Psoas muscle (tissue), 8 donors: ENCODE data around the gene ENTHD1. TPM values are rescaled to one million over a fixed set of nuclear protein-coding genes. Genes with fewer than 3 reads are reported as not detected.
A peak's percentile ranks its signal among the peaks of the same experiment; 100 is the strongest.

Experiments used
- ATAC-seq, 4 donors: fragments of 200-7000 bp; cut with Tn5 transposase; one replicate each; pipeline ENCODE4 v1.9.1; 2020; ENCODE audit warnings: moderate library complexity in 3 of 4, mild to moderate bottlenecking in 2 of 4
- DNase-seq, 2 donors: peaks; one replicate each; pipeline ENCODE4 v3.0.0-alpha.2; 2020
- H3K27ac ChIP-seq: fragments of 200-600 bp; one replicate; pipeline ENCODE4 v1.8.0; 2022
- H3K27me3 ChIP-seq, 3 donors: fragments of 200-600 bp in 1 of 3; one replicate each; pipeline versions ENCODE4 v1.6.1 to v1.8.0; 2013 to 2022; ENCODE audit warnings: low read length in 2 of 3, mild to moderate bottlenecking in 2 of 3, moderate library complexity in 1 of 3; ENCODE audit not compliant: insufficient read depth in 3 of 3
- H3K36me3 ChIP-seq, 2 donors: fragments of 200-600 bp in 1 of 2; one replicate each; pipeline versions ENCODE4 v1.6.1 to v1.8.0; 2013 to 2022; ENCODE audit warnings: low read depth in 1 of 2, mild to moderate bottlenecking in 1 of 2, moderate library complexity in 1 of 2; ENCODE audit not compliant: insufficient read depth in 1 of 2
- H3K4me1 ChIP-seq: fragments of 200-600 bp; one replicate; pipeline ENCODE4 v1.8.0; 2022
- H3K4me3 ChIP-seq: fragments of 200-600 bp; one replicate; pipeline ENCODE4 v1.8.0; 2022; ENCODE audit warnings: mild to moderate bottlenecking
- H3K9me3 ChIP-seq: fragments of 200-600 bp; one replicate; pipeline ENCODE4 v1.8.0; 2022
- WGBS, 3 donors: extraction: QIAGEN DNeasy Blood & Tissue Kit; methylation state at CpG; one replicate each; pipeline versions ENCODE4 v1.1.6 to v1.1.7; 2013; 5-methylcytosine and 5-hydroxymethylcytosine counted together
- intact Hi-C, 2 donors: fragments of 100-400 bp; cut with DNase I; formaldehyde crosslinking; loops; one replicate each; pipeline versions ENCODE4 v1.11.0 to v1.14.2; 2022
- long read RNA-seq, 2 donors: library from polyadenylated mRNA; unstranded; transcript quantifications; one replicate each; pipeline ENCODE4 v2.0.0, GENCODE V29; 2021
- polyA plus RNA-seq, 3 donors: library from polyadenylated mRNA; stranded (reverse); fragments of 200-250 nt; gene quantifications; one replicate each; pipeline ENCODE4 v1.2.3, GENCODE V29; 2013
- total RNA-seq, 4 donors: library from RNA; stranded (reverse); fragmentation: NEBNext Ultra II Directional in 2 of 4; extraction: Animal tissue kit (Norgen Biotek cat#: 25700) in 2 of 4; gene quantifications; one replicate each; pipeline versions ENCODE4 v1.2.1 to v1.2.4, GENCODE V29; 2021 to 2023
- TF ChIP-seq, protein P1 (sequence below): fragments of 200-600 bp; IDR thresholded peaks from one replicate; pipeline ENCODE4 v1.8.0; 2022; ENCODE audit warnings: antibody characterized with exemption
- donor health status: healthy with polysubstance abuse.
- donor health status: DM: no; HTN: no; CAD: no; lungs with moderate emphysema.
- donor health status: Bipolar disorder and iron deficiency.
- donor health status: healthy.
- donor health status: DM: yes; HTN: yes; CAD: no.
- donor health status: DM: no; HTN: no; CAD: no.
- donor health status: DM: no; HTN: no; CAD: no.
- donor health status: DM: yes; HTN: yes; CAD: no.

ENTHD1 gene
- not detected for total RNA-seq
- not detected for polyA plus RNA-seq
- long read RNA-seq, donor 1 = 0 reads
- long read RNA-seq, donor 2, partial matches to known transcripts = 0 of 1 reads
- long read RNA-seq, donor 2, other reads (novel, unspliced or antisense) = 1 of 1 reads

DNA sequence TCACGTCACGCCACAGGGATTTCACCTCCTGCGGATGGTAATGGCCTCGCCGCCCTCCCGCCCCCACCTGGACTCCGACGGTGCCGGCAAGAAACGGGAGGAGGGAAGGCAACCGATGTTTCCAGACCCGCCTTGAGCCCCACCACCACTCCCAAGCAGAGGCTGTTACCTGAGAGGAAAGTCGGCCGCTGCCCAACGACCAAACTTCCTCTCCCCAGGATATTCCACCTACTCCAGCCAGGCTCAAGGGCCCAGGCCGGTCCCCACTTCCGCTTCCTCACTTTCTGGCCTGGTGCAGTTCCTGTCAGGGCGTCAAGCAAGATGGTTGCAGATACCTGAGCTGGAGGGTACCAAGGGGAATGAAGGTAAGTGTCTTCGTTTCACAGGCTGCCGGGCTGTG is at the start of gene ENTHD1:
Gene ENTHD1, minus strand, starts transcription at position 235 of the 400 bp plus-strand sequence. CDS start 6,012 bp downstream, outside the sequence.
- ATAC-seq (no peak), DNase-seq (peak in 1 of 2 donors; percentile 26)
- intact Hi-C loops = no loop called here
- Histone ChIP-seq H3K4me1 (no peaks in the 10 kb centered on the region), H3K36me3 (no peaks in the 10 kb centered on the region), H3K9me3 (no peaks in the 10 kb centered on the region), H3K27ac (no peak within 1 kb of the TSS), H3K27me3 (peaks cover 0 to 9% (median 0%) of the 10 kb centered on the region in 3 donors), H3K4me3 (no peak within 1 kb of the TSS)
- TF ChIP-seq, protein P1, sequence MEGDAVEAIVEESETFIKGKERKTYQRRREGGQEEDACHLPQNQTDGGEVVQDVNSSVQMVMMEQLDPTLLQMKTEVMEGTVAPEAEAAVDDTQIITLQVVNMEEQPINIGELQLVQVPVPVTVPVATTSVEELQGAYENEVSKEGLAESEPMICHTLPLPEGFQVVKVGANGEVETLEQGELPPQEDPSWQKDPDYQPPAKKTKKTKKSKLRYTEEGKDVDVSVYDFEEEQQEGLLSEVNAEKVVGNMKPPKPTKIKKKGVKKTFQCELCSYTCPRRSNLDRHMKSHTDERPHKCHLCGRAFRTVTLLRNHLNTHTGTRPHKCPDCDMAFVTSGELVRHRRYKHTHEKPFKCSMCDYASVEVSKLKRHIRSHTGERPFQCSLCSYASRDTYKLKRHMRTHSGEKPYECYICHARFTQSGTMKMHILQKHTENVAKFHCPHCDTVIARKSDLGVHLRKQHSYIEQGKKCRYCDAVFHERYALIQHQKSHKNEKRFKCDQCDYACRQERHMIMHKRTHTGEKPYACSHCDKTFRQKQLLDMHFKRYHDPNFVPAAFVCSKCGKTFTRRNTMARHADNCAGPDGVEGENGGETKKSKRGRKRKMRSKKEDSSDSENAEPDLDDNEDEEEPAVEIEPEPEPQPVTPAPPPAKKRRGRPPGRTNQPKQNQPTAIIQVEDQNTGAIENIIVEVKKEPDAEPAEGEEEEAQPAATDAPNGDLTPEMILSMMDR = no peak
- 78 to 80% (median 79%) methylated on average over 18 to 20 of the region's 20 CpGs for WGBS, 3 donors

DNA sequence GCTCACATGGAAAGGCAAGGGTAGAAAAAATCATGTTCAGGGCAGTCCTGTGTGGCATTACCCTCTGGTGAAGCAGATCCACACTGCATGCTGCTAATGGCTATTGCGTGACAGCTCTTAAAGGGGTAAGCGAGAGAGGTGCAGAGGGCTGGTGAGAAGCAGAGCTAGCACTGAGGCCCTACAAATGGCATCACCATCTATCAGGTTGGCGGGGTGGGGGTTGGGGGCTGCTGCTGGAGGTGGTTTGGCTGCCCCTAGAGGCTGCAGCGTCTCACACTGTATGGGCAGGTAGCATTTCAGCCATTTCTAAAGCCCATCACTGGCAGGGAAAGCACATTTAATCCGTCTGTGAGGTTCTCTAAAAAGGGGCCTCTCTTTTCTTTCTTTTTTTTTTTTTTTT is 49.8 kb upstream of the ENTHD1 start:
- no peak overlapping the region for H3K4me3 ChIP-seq
- no peaks in the 10 kb centered on the region for H3K9me3 ChIP-seq
- no peak for ATAC-seq
- H3K4me1 ChIP-seq = no peaks in the 10 kb centered on the region
- H3K36me3 ChIP-seq = no peaks in the 10 kb centered on the region
- TF ChIP-seq, protein P1 = no peak
- peaks cover 0 to 6% (median 0%) of the 10 kb centered on the region in 3 donors for H3K27me3 ChIP-seq
- 68 to 79% (median 74%) methylated on average over 5 of the region's 5 CpGs for WGBS, 3 donors
- intact Hi-C loops = no loop called here
- DNase-seq = no peak
- no peak overlapping the region for H3K27ac ChIP-seq

GRCh38 chr22:39942439-39943230 is 49.1 kb upstream of the ENTHD1 start:
- no peak overlapping the region for H3K27ac ChIP-seq
- TF ChIP-seq, protein P1 = no peak
- ATAC-seq = no peak
- H3K4me1 ChIP-seq = no peaks in the 10 kb centered on the region
- no peak overlapping the region for H3K4me3 ChIP-seq
- no peak for DNase-seq
- intact Hi-C loops = no loop called here
- H3K9me3 ChIP-seq = no peaks in the 10 kb centered on the region
- H3K27me3 ChIP-seq = peaks cover 0 to 12% (median 0%) of the 10 kb centered on the region in 3 donors
- WGBS, 3 donors = 80 to 84% (median 80%) methylated on average over 8 of the region's 8 CpGs
- no peaks in the 10 kb centered on the region for H3K36me3 ChIP-seq

GRCh38 chr22:39941601-39942000 is 48.0 kb upstream of the ENTHD1 start:
- Histone ChIP-seq H3K36me3 (no peaks in the 10 kb centered on the region), H3K4me3 (no peak overlapping the region), H3K27ac (no peak overlapping the region), H3K27me3 (peaks cover 0 to 21% (median 2%) of the 10 kb centered on the region in 3 donors), H3K4me1 (no peaks in the 10 kb centered on the region), H3K9me3 (no peaks in the 10 kb centered on the region)
- ATAC-seq (no peak), DNase-seq (no peak)
- intact Hi-C loops = no loop called here
- TF ChIP-seq, protein P1 = no peak
- WGBS, 3 donors = 91 to 94% (median 93%) methylated on average over 2 of the region's 2 CpGs
